Rectal smooth muscle tissue (tissue), 1 donor: Measurements from ENCODE around the gene NEDD4.
"Not testable (repeated sequence)": the region's sequence is repeated elsewhere in the genome, so short reads cannot be mapped to it uniquely, and the experiment has no call there.

Experiments used
- H3K27ac ChIP-seq: one replicate; pipeline ENCODE4 v1.7.0; 2013; ENCODE audit warnings: low read depth, low read length, inconsistent platforms
- H3K27me3 ChIP-seq: one replicate; pipeline ENCODE4 v1.7.0; 2013; ENCODE audit warnings: low read length; ENCODE audit not compliant: control insufficient read depth, insufficient read depth
- H3K36me3 ChIP-seq: one replicate; pipeline ENCODE4 v1.7.0; 2013; ENCODE audit warnings: low read length; ENCODE audit not compliant: control insufficient read depth, insufficient read depth
- H3K4me1 ChIP-seq: one replicate; pipeline ENCODE4 v1.7.0; 2013; ENCODE audit warnings: low read length; ENCODE audit not compliant: control insufficient read depth, insufficient read depth
- H3K4me3 ChIP-seq: one replicate; pipeline ENCODE4 v1.7.0; 2013; ENCODE audit warnings: low read length
- H3K9ac ChIP-seq: one replicate; pipeline ENCODE4 v1.7.0; 2013; ENCODE audit warnings: low read length

Gene NEDD4

GRCh38 chr15:55970286-55970685, 23.1 kb downstream of the NEDD4 start:
- H3K4me1 ChIP-seq: no peaks in the 10 kb centered on the region
- H3K4me3 ChIP-seq: no peak overlapping the region
- no peak overlapping the region for H3K27ac ChIP-seq

GRCh38 chr15:55969582-55969981, 23.8 kb downstream of the NEDD4 start:
- no peak overlapping the region for H3K9ac ChIP-seq
- no peak overlapping the region for H3K4me3 ChIP-seq
- no peaks in the 10 kb centered on the region for H3K27me3 ChIP-seq
- no peak overlapping the region for H3K27ac ChIP-seq
- no peaks in the 10 kb centered on the region for H3K36me3 ChIP-seq
- no peaks in the 10 kb centered on the region for H3K4me1 ChIP-seq

More at GRCh38 chr15:55970286-55970685, 23.1 kb downstream of the NEDD4 start:
- no peak overlapping the region for H3K9ac ChIP-seq
- no peaks in the 10 kb centered on the region for H3K27me3 ChIP-seq
- no peaks in the 10 kb centered on the region for H3K36me3 ChIP-seq

GRCh38 chr15:55968923-55969322, 24.5 kb downstream of the NEDD4 start:
- Histone ChIP-seq H3K27me3 (no peaks in the 10 kb centered on the region), H3K4me3 (no peak overlapping the region), H3K4me1 (no peaks in the 10 kb centered on the region), H3K27ac (no peak overlapping the region), H3K9ac (no peak overlapping the region), H3K36me3 (no peaks in the 10 kb centered on the region)

- H3K4me3 ChIP-seq: no peak overlapping the region
These were observed 28.3 kb downstream of the NEDD4 start for GRCh38 chr15:55965091-55965490.

GRCh38 chr15:55960946-55961345, 32.5 kb downstream of the NEDD4 start:
- Histone ChIP-seq H3K36me3 (no peaks in the 10 kb centered on the region), H3K27me3 (no peaks in the 10 kb centered on the region), H3K27ac (no peak overlapping the region), H3K9ac (no peak overlapping the region), H3K4me1 (no peaks in the 10 kb centered on the region), H3K4me3 (no peak overlapping the region)

More at GRCh38 chr15:55965091-55965490, 28.3 kb downstream of the NEDD4 start:
- H3K36me3 ChIP-seq: no peaks in the 10 kb centered on the region
- H3K27me3 ChIP-seq: no peaks in the 10 kb centered on the region
- H3K9ac ChIP-seq: no peak overlapping the region
- no peaks in the 10 kb centered on the region for H3K4me1 ChIP-seq
- no peak overlapping the region for H3K27ac ChIP-seq

- H3K4me1 ChIP-seq: no peaks in the 10 kb centered on the region
- no peaks in the 10 kb centered on the region for H3K27me3 ChIP-seq
- H3K9ac ChIP-seq: no peak overlapping the region
- no peak overlapping the region for H3K27ac ChIP-seq
- H3K4me3 ChIP-seq: no peak overlapping the region
- H3K36me3 ChIP-seq: no peaks in the 10 kb centered on the region
These were observed 33.5 kb downstream of the NEDD4 start for GRCh38 chr15:55959744-55960447.

GRCh38 chr15:55958349-55958748, 35.1 kb downstream of the NEDD4 start:
- H3K4me3 ChIP-seq: no peak overlapping the region
- no peaks in the 10 kb centered on the region for H3K27me3 ChIP-seq
- no peaks in the 10 kb centered on the region for H3K36me3 ChIP-seq
- no peak overlapping the region for H3K9ac ChIP-seq
- no peak overlapping the region for H3K27ac ChIP-seq
- no peaks in the 10 kb centered on the region for H3K4me1 ChIP-seq

GRCh38 chr15:55954862-55955605, 38.4 kb downstream of the NEDD4 start:
- Histone ChIP-seq H3K27me3 (no peaks in the 10 kb centered on the region), H3K27ac (no peak overlapping the region), H3K4me3 (no peak overlapping the region), H3K4me1 (no peaks in the 10 kb centered on the region), H3K9ac (no peak overlapping the region), H3K36me3 (no peaks in the 10 kb centered on the region)

- H3K36me3 ChIP-seq, H3K4me1 ChIP-seq, H3K9ac ChIP-seq, H3K27me3 ChIP-seq, H3K4me3 ChIP-seq, H3K27ac ChIP-seq: not testable (repeated sequence)
These were observed 40.7 kb downstream of the NEDD4 start for GRCh38 chr15:55952501-55953274.

GRCh38 chr15:55944606-55945005, 48.8 kb downstream of the NEDD4 start:
- not testable (repeated sequence) for H3K27ac ChIP-seq, H3K4me1 ChIP-seq, H3K27me3 ChIP-seq, H3K9ac ChIP-seq, H3K4me3 ChIP-seq, H3K36me3 ChIP-seq

- no peak overlapping the region for H3K9ac ChIP-seq
- no peaks in the 10 kb centered on the region for H3K36me3 ChIP-seq
- H3K4me3 ChIP-seq: no peak overlapping the region
- no peaks in the 10 kb centered on the region for H3K4me1 ChIP-seq
- no peaks in the 10 kb centered on the region for H3K27me3 ChIP-seq
- no peak overlapping the region for H3K27ac ChIP-seq
These were observed 51.1 kb downstream of the NEDD4 start for GRCh38 chr15:55942332-55942731.

GRCh38 chr15:55937040-55937439, 56.4 kb downstream of the NEDD4 start:
- Histone ChIP-seq H3K27me3 (no peaks in the 10 kb centered on the region), H3K4me1 (no peaks in the 10 kb centered on the region), H3K9ac (no peak overlapping the region), H3K27ac (no peak overlapping the region), H3K4me3 (no peak overlapping the region), H3K36me3 (no peaks in the 10 kb centered on the region)
